Stimulated activated CD4-positive, alpha-beta T cell treated with anti-CD3 and anti-CD28 coated beads, Interleukin-1b, Interleukin-23, amount 100 ng/mL, for 1 hour (primary cell): ENCODE data around the gene TMEM191B.
A peak's percentile ranks its signal among the peaks of the same experiment; 100 is the strongest.
"Not testable (repeated sequence)": the region's sequence is repeated elsewhere in the genome, so short reads cannot be mapped to it uniquely, and the experiment has no call there.

Experiments used
- DNase-seq, 2 donors: peaks; one replicate each; pipeline ENCODE4 v3.0.0-alpha.2; 2020; ENCODE audit warnings: low read depth in 2 of 2

Gene TMEM191B

GRCh38 chr22:18558516-18558915 lies 30.9 kb downstream of the TMEM191B start:
- DNase-seq = not testable (repeated sequence)

GRCh38 chr22:18558939-18559338 lies 31.3 kb downstream of the TMEM191B start:
- not testable (repeated sequence) for DNase-seq

GRCh38 chr22:18560099-18560974 lies 32.7 kb downstream of the TMEM191B start:
- not testable (repeated sequence) for DNase-seq

- not testable (repeated sequence) for DNase-seq
Measured at GRCh38 chr22:18570509-18571246, 43.1 kb downstream of the TMEM191B start.

GRCh38 chr22:18573483-18574164 lies 46.0 kb downstream of the TMEM191B start:
- not testable (repeated sequence) for DNase-seq

- not testable (repeated sequence) for DNase-seq
Measured at GRCh38 chr22:18574555-18574954, 47.0 kb downstream of the TMEM191B start.

- DNase-seq = not testable (repeated sequence)
Measured at GRCh38 chr22:18575686-18576085, 48.1 kb downstream of the TMEM191B start.

- DNase-seq = not testable (repeated sequence)
Measured at GRCh38 chr22:18577090-18577818, 49.7 kb downstream of the TMEM191B start.

- peak in 1 of 2 donors; percentile 9 for DNase-seq
Measured at GRCh38 chr22:18577847-18578246, 50.2 kb downstream of the TMEM191B start.
